Astrocyte (in vitro differentiated cells and primary cell): ENCODE data around the gene PPP2R2C.

Experiments
- EZH2 ChIP-seq: IDR thresholded peaks from 2 replicates; pipeline ENCODE4 v1.6.1; 2012; ENCODE audit warnings: mild to moderate bottlenecking, low read length, inconsistent platforms; ENCODE audit not compliant: insufficient read depth
- TF ChIP-seq, protein P1 (sequence below): IDR thresholded peaks from 2 replicates; pipeline ENCODE4 v1.5.1; 2011; ENCODE audit warnings: low read depth, mild to moderate bottlenecking, inconsistent platforms, low read length, moderate library complexity; ENCODE audit not compliant: insufficient read depth

DNA sequence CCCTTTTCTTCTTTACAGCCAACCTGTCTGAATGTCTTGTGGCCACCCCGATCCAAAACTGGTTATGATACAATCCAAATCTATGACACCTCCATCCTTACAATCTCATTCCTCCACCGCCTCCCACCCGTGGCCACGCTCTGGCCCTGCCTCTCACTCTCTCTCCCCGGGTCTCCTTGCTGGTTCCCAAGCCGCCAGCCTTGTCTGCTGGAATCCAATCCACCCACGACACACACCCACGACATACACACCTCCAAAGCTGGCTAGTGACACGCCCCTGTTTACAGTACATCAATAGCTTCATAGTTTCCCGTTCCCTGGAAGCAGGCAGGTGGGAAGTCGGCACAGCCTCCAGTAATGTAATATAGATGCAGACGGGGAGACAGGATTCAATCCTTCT is 103.8 kb downstream of the PPP2R2C start:
- TF ChIP-seq, protein P1, sequence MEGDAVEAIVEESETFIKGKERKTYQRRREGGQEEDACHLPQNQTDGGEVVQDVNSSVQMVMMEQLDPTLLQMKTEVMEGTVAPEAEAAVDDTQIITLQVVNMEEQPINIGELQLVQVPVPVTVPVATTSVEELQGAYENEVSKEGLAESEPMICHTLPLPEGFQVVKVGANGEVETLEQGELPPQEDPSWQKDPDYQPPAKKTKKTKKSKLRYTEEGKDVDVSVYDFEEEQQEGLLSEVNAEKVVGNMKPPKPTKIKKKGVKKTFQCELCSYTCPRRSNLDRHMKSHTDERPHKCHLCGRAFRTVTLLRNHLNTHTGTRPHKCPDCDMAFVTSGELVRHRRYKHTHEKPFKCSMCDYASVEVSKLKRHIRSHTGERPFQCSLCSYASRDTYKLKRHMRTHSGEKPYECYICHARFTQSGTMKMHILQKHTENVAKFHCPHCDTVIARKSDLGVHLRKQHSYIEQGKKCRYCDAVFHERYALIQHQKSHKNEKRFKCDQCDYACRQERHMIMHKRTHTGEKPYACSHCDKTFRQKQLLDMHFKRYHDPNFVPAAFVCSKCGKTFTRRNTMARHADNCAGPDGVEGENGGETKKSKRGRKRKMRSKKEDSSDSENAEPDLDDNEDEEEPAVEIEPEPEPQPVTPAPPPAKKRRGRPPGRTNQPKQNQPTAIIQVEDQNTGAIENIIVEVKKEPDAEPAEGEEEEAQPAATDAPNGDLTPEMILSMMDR: no peak
- TF ChIP-seq EZH2: no peak
